HG03060 (cell line): ENCODE data around the gene SCEL.

Source experiments
- ATAC-seq: cut with Tn5 transposase; IDR thresholded peaks from one replicate; pipeline ENCODE4 v1.9.1; 2021; ENCODE audit warnings: low read depth, moderate number of reproducible peaks; ENCODE audit not compliant: unreplicated experiment

Gene SCEL

DNA sequence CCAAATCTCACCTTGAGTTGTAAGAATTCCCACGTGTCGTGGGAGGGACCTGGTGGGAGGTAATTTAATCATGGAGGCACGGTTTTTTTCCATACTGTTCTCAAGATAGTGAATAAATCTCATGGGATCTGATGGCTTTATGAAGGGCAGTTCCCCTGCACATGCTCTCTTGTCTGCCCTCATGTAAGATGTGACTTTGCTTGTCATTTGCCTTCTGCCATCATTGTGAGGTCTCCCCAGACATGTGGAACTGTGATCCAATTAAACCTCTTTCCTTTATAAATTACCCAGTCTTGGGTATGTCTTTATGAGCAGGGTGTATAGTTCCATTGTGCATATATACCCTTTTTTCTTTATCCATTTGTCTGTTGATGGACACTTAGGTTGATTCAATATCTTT is 13.1 kb downstream of the SCEL start:
- ATAC-seq = no peak

- ATAC-seq = no peak
These were observed 18.6 kb downstream of the SCEL start for GRCh38 chr13:77554069-77554468.

DNA sequence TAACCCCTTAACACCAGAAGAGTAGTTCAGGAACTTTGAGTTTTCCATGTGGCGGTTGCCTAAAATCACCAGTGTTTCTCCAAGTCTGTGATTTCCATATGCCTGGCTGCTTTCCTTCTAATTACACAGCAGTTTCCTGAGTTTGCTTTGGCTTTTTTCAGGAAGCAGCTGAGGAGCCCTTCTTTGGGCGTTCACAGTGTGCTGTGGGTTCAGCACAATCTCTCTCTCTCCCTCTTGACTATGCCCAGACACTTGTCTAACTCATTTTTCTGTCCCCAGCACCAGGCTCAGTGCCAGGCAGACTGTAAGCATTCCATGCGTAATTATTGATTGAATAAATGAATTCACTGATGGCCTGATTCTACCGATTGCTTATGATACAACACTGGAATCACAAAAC is 19.7 kb downstream of the SCEL start:
- no peak for ATAC-seq

DNA sequence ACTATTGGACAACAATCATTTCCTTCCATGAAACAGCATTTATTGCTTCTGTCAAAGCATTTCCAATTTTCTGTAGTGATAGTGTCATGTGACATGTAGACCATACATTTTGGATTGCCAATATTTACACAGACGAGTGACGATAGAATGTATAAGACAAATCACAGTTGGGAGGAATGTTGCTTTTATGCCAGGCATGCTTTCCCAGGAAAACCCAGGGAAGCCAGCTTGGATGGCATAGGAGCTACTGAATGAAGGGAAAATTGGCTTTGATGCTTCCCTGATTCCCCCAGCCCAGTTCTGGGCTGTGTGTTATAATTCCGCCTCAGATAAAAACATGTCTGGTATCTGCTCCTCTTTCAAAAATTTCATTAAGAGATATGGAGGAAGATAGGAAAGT is 22.5 kb downstream of the SCEL start:
- no peak for ATAC-seq

DNA sequence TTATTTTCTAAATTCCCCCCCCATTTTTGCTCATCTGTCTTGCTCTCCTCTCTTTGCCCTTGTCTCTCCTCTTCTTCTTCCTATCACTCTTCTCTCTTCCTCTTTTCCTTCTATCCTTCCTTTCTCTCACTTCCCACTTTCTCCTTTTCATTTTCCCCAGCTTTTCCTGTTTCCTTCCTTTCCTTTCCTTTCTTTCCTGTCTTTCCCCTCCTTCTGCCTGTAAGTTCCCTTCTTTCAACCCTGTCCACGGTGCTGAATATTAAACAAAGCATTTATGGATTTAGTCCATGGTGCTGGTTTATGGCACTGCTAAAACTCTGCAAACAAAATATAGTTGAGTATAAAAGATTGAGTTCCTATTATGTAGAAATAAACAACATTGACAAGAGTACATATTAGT is 27.6 kb downstream of the SCEL start:
- no peak for ATAC-seq

- ATAC-seq = no peak
These were observed 30.1 kb downstream of the SCEL start for GRCh38 chr13:77565635-77566034.

DNA sequence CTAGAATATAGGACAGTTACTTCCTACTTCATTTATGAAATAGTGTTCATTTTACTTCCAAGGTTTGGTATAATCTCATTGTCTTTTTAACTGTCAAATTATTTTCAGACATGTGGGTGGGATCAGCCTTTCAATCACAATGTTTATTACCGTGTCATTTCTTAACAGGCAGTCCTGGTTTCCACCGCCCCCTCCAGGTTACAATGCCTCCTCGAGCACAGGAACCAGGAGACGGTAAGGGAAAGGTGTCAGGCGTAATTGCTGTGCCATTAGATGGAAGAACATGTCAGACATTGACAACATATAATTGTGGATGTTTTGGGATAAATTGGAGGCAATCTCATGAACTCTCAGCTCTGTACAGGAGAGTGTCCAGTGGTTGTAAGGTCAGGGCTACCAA is 36.5 kb downstream of the SCEL start:
- no peak for ATAC-seq

- ATAC-seq = no peak
These were observed 38.6 kb downstream of the SCEL start for GRCh38 chr13:77574096-77574495.

GRCh38 chr13:77579959-77580358 is 44.5 kb downstream of the SCEL start:
- ATAC-seq = no peak

- no peak for ATAC-seq
These were observed 45.2 kb downstream of the SCEL start for GRCh38 chr13:77580748-77581147.

DNA sequence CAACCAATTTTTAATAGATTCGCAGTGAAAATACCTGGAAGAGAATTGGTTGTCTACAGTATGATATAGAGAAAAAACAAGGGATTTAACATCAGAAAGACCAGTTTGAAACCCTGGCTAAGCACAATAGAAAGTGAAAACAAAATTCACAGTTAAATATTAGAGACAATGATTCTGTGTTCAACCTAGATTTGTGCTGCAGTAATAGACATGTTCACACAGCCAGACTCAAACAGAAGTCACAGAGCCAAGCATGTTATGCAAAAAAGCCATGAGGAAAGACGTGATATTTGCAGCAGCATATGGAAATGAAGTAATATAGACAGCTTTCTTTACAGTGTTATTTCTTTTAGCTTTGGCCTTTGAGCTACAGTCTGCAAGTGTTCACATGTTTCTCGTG is 48.1 kb downstream of the SCEL start:
- ATAC-seq = no peak

DNA sequence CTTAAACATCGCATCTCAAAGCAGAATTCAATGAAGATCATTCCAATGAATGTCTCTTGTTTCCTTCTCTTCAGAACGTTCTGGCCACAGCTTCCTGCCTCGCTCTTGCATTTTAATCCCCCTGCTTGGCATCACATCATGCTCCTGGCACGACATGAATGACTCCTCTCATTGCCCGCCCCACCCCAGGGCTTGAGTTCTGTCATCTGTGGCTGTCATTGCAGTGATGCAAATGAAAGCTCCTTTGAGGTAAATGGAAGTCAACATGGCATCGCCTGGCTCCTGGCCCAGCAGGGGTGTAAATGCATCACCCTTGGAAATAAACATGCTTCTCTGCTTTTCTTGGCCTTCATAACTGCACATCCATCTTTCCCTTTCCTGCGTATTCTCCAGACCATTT is 48.6 kb downstream of the SCEL start:
- ATAC-seq = no peak

DNA sequence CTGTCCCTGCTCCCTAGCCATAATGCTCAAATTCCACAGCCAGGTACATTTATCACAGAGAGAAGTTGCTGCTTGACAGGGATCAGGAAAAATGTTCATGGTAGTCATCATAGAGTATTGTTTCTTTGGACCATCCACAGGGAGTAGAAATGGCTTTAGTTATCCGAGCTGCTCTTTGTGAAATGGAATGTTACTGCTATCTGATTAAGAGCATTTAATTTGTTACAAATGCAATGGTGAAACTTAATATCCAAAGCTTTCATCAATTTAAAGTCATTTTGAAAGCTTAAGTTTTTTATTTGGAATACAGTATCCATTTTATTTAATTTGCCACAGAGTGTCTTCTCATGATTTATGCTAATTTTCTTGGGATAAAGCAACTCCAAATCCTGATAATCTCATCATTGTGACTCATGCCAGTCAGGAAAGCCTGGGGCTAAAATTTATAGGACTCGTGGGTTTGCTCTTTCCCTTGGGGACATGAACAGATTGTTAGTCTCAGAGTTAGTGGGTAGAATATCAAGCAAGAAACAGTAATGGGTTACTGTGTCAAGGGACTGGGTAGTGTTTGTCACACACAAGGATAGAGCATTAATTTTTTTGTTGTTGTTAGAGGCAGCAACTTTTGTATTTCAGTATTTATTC is 59.8 kb downstream of the SCEL start:
- ATAC-seq = no peak

DNA sequence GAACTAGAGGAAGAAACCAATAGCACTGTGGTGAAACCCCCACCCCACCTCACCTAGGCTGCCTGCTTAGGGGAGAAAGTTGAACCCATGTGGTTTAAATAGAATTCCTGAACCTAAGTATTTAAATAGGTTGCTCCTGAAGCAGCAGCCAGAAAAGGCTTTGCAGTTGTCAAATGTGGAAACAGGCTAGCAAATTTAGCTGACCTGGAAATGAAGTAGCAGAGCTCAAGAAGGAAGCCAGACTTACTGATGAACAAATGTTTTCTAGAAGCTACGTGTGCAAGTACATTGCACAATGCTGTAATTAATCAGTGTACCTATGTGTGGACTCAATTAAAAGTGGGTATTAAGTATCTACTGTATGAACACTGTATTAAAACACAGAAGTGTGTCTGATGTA is 61.3 kb downstream of the SCEL start:
- no peak for ATAC-seq

GRCh38 chr13:77599351-77599750 is 63.8 kb downstream of the SCEL start:
- no peak for ATAC-seq

GRCh38 chr13:77600701-77601100 is 65.2 kb downstream of the SCEL start:
- no peak for ATAC-seq

- ATAC-seq = no peak
These were observed 75.6 kb downstream of the SCEL start for GRCh38 chr13:77611068-77611467.

DNA sequence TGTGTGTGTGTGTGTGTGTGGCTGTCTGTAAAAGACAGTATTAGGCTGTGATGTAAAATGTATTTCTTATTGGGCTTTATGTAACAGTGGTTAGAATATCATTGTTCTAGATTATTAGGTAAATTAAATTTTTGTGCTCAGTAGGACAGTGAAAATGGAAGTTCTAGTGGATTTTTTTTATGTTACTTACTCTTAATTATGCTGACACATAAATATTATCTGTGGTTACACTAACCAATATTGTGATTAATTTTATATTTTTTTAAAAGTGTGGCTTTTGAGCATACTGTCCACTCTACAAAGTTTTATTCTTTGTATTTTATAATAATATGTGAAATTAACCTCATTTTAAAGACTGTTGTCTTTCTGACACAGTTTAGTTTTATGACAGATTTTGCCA is 80.5 kb downstream of the SCEL start:
- ATAC-seq = no peak

DNA sequence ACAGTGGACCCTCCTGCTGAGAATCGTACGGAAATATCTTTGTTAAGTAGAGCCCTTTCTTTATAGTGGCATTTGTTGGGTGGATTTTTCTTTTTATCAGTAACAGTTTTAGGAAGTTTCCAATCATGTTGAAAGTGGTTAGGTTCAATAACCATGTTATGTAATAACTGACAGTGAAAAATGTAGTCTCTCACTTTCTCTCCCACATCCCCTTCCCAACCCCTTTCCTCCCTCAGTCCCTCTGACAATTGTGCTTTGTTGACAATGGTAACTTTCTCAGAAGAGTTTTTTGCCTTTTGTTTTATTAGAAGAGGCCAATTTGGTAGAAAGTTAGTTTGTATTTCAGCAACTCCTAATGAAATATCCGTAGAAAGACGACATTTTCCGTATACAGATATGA is 84.1 kb downstream of the SCEL start:
- ATAC-seq = no peak

DNA sequence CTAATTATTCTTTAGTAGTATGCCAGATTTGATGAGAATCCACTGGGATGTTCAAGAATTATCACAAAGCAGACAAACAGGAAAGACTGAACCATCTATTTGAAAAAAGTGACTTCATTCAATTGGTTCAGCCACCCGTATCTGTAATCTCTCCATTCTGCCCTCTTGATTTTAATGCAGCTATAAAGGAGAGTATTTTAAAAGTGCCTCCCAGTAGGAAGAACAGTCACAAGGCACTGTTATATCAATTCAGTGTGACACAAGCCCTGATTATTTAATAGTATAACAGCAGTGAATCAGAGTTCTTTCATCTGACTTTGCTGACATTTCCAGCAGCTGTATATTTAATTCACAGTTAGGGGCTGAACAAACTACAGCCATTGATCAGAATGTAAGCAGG is 84.6 kb downstream of the SCEL start:
- ATAC-seq = no peak

GRCh38 chr13:77623806-77624205 is 88.3 kb downstream of the SCEL start:
- no peak for ATAC-seq

DNA sequence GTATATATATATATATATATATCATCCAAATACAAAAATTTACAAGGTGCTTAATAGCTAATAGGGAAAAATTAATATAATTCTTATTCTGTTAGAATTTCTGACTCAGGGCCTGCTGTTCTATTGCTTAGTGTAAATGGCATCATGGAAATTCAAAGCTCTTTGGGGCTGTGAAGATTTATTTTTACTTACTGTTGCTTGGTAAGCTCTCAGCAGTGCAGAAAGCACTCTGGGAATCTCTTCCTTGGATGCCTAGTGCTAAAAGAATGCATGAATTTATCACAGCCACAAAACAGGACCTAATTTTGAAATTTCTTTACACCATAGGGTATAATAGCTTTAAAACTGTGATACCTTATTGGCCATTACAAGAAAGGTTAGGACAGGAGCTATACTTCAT is 92.7 kb downstream of the SCEL start:
- no peak for ATAC-seq

DNA sequence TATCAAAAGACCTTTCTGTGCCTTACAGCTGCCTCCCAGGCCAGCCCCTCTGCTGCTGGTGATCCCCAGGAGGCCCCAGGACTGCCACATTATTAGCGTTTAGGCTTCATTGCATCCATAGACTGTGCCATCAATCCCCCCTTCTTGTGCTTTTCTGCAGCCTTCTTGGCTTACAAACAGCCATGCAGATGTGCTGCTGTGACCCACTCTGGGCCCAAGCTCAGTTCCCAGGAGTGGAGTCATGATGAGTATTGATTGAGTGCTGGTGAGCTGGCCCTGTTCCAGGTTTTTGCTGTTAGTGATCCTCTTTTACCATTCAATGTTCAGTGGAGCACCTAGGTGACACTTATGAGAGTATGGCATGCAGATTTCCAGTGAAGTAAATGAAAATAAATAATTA is 102.1 kb downstream of the SCEL start:
- ATAC-seq = no peak
